HG03103 (cell line): ENCODE results near the gene TUBGCP6.

Source experiments
- ATAC-seq: cut with Tn5 transposase; IDR thresholded peaks from one replicate; pipeline ENCODE4 v1.9.1; 2021; ENCODE audit warnings: low read depth; ENCODE audit not compliant: unreplicated experiment

Gene TUBGCP6

GRCh38 chr22:50184004-50184901, 60.6 kb downstream of the TUBGCP6 start:
- ATAC-seq = no peak

- no peak for ATAC-seq
Observed at GRCh38 chr22:50183141-50183971, 61.5 kb downstream of the TUBGCP6 start.

- no peak for ATAC-seq
Observed at GRCh38 chr22:50182176-50183081, 62.4 kb downstream of the TUBGCP6 start.

GRCh38 chr22:50180727-50181521, 63.9 kb downstream of the TUBGCP6 start:
- ATAC-seq = no peak

GRCh38 chr22:50179937-50180726, 64.7 kb downstream of the TUBGCP6 start:
- ATAC-seq = no peak

GRCh38 chr22:50178871-50179869, 65.7 kb downstream of the TUBGCP6 start:
- ATAC-seq = no peak

GRCh38 chr22:50178471-50178864, 66.4 kb downstream of the TUBGCP6 start:
- no peak for ATAC-seq

- ATAC-seq = no peak
Observed at GRCh38 chr22:50177537-50178470, 67.0 kb downstream of the TUBGCP6 start.

GRCh38 chr22:50176850-50177536, 67.8 kb downstream of the TUBGCP6 start:
- no peak for ATAC-seq

GRCh38 chr22:50175921-50176849, 68.6 kb downstream of the TUBGCP6 start:
- no peak for ATAC-seq

- ATAC-seq = no peak
Observed at GRCh38 chr22:50175191-50175461, 69.7 kb downstream of the TUBGCP6 start.

GRCh38 chr22:50174382-50175190, 70.2 kb downstream of the TUBGCP6 start:
- ATAC-seq = no peak

GRCh38 chr22:50173983-50174355, 70.9 kb downstream of the TUBGCP6 start:
- ATAC-seq = no peak

- no peak for ATAC-seq
Observed at GRCh38 chr22:50173311-50173982, 71.4 kb downstream of the TUBGCP6 start.
